Left ventricle myocardium superior (tissue), 1 donor: ENCODE data around the gene GALNT18. TPM values are rescaled to one million over a fixed set of nuclear protein-coding genes. Genes with fewer than 3 reads are reported as not detected.
A peak's percentile ranks its signal among the peaks of the same experiment; 100 is the strongest.

Source experiments
- ATAC-seq: fragments of 200-7000 bp; cut with Tn5 transposase; one replicate; pipeline ENCODE4 v1.9.1; 2020; ENCODE audit warnings: mild to moderate bottlenecking, moderate library complexity
- DNase-seq: peaks from one replicate; pipeline ENCODE4 v3.0.0-alpha.2; 2020
- intact Hi-C: fragments of 100-400 bp; cut with micrococcal nuclease; formaldehyde crosslinking; loops from one replicate; pipeline ENCODE4 v1.11.0; 2022
- total RNA-seq: library from RNA; stranded (reverse); fragmentation: NEBNext Ultra II Directional; extraction: Animal tissue kit (Norgen Biotek cat#: 25700); gene quantifications from one replicate; pipeline ENCODE4 v1.2.1, GENCODE V29; 2021
- donor health status: DM: no; HTN: yes; CAD: no; lungs with severe emphysema.

GALNT18 gene
- total RNA-seq, 1 donor from 2014 or later: 25.3 TPM

DNA sequence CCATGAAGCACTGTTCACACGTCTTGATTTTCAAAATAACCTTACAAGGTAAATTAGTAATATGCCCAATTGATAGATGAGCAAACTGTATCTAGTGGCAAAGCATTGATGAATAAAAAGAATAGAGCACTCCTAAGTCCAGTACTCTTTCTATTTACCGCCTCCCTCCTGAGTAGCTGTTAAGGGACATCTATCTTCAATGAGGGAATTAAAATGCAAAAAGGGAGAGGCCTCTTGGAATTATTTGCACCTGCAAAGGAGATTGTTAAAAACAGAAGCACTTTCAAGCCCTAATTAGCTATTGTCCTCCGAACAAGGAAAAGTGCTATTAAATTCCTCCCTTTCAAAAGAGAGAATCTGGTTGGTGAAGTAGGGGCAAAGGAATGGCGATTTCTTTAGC is 6.8 kb upstream of the GALNT18 start:
- intact Hi-C loops: no loop called here
- DNase-seq (no peak), ATAC-seq (no peak)

DNA sequence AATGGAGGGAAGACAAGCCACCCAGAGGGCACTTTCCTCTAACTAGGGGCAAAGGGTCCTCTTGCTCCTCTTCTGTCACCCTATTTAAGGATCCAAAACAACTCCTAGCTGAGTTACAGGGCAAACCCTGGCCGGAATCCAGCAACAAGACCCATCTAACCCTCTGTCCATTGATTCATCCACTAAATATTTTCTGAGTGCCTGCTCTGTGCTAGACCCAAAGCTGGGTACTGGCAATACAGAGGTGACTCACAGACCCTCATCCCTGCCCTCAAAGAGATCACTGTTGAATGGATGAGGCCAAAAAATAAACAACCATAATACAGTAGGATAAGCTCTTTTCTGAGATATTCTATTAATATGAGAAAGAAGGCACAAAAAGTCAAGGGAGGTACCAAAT is 4.3 kb upstream of the GALNT18 start:
- DNase-seq (no peak), ATAC-seq (no peak)
- intact Hi-C loops: no loop called here

DNA sequence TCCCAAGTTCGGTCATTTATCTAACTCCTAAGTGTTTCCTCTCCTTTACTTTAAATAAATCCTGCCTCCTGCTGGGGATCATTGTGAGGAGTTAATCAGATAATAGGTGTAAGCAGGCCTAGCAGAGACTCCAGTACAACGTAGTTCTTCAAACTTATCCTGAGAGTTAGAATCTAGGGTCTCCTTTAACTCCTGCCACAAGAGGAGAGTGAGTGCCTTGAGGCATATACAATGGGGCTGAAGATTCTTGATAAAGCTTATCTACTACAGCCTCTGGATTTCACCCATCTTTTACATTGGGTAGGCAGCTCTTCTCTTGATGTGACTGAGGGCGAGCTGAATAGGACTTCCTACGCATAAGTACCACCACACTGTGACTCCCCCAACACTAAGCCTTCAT is 3.1 kb upstream of the GALNT18 start:
- ATAC-seq: no peak
- intact Hi-C loops: no loop called here

DNA sequence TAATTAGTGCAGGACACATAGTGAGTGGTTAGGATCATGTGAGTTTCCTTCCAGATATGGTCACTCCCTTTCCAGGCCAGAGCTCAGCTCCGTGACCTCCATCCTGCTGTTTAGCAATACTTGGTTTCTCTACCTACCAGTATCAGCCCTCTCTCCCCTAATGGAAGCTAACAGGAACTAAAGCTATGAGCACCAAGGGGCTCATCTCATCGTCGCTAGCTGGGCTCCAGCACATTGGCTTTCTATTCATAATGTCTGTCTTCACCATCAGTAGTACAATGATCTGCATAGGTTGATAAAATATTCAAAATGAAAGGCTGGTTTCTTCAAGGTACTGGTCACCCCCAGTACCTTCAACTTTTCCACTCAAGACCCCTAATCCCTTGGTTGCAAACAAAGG is 2.4 kb upstream of the GALNT18 start:
- DNase-seq (no peak), ATAC-seq (no peak)
- intact Hi-C loops: no loop called here

More for the DNA sequence above, 3.1 kb upstream of the GALNT18 start:
- DNase-seq: no peak

DNA sequence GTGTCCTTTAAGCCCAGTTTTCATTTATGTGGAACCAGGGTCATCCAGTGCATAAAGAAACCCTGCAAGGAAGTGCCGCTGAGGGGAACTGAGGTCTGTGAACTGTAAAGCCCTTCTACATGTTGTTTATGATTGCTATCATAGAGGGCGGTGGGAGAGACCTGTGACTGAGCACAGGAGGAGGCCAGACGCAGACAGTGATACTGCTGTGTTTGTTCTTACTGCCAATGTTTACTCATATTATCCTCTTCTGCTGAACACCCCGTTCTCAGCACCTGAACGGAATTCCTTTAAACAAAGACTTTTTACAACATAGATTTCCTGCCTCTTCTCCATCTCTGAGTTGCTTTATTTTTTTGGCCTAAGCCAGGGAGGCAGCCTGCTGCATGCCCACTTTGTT is 967 bp upstream of the GALNT18 start:
- ATAC-seq (no peak), DNase-seq (no peak)

DNA sequence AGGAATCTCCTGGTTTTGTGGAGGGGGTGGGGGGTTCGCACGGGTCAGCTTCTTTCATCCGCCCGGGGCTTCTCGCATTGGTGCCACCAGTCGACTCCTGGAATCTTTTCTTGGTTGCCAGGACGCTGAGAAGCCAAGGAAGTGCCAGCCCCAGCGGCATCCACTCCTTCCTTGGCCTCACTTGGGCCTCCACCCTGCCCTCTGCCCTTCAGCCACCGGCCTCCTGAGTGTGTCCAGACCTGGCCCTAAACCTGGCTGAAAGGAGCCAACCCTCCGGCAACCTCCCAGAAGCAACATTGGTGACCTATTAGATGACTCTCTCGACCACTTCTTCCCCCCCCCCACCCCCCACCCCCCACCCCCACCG is 518 bp upstream of the GALNT18 start:
- DNase-seq (no peak), ATAC-seq (no peak)
- intact Hi-C loops: no loop called here

More for the DNA sequence above, 967 bp upstream of the GALNT18 start:
- intact Hi-C loops: no loop called here

DNA sequence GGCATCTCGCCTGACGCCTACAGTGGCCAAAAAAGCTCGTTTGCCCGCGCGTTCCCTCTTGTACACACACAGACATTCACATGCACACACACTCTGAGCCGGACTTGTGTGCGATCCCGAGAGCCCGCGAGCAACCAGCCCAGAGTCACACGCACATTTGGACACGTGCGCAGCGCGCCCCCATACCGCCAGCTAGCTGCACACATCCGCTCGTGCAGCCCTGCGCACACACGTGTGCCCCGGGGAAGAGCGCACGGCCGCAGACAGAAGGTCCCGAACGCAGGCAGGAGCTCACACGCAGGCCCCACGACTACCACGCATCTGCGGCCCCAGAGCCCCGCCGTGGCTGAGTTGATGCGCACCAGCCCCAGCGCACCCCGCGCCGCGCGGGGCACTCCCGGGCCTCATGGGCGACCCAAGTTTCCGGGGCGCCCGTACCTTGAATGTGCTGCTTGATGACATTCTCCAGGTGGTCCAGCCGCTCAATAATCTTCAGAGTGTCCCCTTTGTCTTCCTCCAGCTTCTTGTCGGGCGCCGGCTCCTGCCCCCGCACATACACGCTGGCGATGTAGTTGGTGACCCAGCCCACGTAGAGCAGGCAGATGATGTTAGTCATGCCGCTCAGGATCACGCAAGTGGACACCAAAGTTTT is 758 bp downstream of the GALNT18 start:
- DNase-seq (peak; percentile 71), ATAC-seq (peak; percentile 54)
- intact Hi-C loops: no loop called here

DNA sequence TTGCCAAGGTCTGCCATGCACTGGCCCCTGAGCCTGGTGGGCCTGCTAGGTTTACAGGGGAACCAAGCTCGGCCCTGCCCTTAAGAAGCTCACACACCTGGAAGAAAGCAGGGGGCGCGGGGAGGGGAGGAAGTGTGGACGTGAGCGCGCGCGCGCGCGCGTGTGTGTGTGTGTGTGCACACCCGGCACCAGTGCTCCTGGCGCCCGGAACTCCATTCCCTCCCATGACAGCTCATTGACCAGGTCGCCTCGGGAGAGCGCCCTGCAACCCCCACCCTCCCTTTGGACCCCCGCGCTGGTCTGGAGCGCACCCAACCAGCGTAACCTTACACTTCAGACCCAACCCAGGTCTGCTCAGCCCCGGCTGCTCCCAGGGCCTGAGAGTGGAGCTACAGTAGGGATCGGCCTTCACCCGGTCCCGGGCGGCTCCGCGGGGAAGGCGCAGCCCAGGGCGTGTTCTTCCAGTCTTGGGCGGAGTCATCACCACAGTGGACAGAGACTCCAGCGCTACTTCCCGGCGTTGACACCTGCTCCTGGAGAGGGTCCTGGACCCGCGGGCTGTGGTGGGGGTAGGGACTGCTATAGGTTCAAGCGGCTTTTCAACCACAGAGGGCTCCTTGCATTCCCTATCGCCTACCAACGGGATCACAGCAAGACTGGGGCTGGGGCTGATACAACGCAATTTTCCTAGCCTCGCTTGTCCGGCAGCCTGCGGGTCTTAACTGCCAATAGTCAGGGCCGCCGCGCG is 1.5 kb downstream of the GALNT18 start:
- ATAC-seq (peak; percentile 64), DNase-seq (peak; percentile 75)
- intact Hi-C loops: no loop called here

DNA sequence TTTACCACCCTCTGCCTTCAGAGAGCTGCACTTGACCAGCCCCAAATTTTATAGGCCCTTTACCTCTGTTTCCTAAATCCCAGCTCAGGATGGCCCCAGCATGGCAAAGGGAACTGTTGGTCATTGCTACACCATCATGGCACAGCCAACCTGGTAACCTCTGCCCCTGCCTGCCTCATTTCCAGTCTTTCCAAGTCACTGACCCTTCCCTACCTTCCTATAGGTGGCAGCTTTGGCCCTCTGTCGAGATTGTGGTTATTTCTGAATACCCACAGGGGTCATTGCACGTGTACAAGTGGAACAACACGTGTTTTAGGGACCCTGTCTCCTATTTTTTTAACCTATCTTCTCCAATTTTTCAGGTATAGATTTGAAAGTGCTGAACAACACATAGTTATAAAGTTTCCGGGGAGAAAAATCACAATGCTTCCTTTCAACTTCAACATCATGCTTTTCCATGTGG is 2.8 kb downstream of the GALNT18 start:
- intact Hi-C loops: loop anchor here (10.0 kb wide), 1 partner anchor 74 kb away; no protein-coding TSS in a partner anchor
- no peak for ATAC-seq
- no peak for DNase-seq

DNA sequence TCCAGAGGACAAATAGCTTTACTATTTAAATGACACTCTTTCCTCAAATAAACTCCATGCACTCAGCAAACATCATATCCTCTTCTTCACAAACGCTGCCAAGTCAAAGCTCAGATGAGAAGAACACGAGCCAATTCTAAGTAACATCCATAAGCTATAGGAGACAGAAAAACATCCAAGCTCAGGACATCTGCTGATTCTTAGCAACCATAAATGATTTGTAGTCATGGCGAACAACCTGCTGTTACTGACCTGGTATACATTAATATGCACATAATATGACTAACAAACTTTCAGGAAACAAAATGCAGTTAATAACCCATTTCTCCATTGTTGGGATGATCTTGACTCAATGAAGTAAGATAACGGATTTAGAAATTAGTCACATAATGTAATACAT is 6.7 kb downstream of the GALNT18 start:
- DNase-seq (no peak), ATAC-seq (no peak)
- intact Hi-C loops: loop anchor here (10.0 kb wide), 1 partner anchor 70 kb away; no protein-coding TSS in a partner anchor

DNA sequence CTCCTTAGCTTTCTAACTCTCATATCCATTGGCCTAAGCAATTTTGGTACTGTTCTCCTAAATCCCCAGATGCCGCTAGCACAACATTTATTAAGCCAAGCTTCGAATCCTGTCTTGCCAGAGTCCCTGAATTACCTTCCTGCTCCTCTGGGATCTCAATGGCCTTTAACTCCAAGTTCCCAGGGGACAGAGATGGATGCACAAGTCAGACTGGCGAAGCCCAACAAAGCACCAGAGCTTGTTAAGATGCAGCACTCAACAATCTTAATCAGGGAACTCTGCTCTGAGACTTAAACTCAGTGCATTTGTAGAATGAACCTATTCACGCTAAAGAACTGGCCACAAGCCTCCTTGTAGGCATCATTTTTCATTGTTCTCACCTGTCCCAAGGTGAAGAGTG is 9.4 kb downstream of the GALNT18 start:
- intact Hi-C loops: loop anchor here (10.0 kb wide), 1 partner anchor 68 kb away; no protein-coding TSS in a partner anchor
- DNase-seq (no peak), ATAC-seq (no peak)

DNA sequence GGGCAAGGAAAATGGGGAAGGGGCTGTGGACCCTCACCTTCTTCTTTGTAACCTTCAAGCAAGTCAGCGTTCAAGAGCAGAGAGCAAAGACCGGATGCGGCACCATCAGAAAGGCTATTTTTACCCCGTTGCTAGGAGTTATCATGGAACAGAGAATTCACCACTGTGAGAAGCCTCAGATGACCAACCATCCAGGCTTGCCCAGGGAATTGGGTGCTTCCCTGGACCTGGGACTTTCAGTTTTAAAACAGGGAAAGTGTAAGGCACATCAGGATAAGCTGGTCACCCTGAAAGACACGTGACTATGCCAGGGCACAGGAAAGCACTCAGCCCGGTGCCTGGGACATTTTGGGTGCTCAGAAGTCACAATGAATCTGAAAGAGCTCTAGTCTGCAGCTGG is 10.4 kb downstream of the GALNT18 start:
- intact Hi-C loops: loop anchor here (10.0 kb wide), 1 partner anchor 67 kb away; no protein-coding TSS in a partner anchor
- DNase-seq (peak; percentile 35), ATAC-seq (peak; percentile 89)

DNA sequence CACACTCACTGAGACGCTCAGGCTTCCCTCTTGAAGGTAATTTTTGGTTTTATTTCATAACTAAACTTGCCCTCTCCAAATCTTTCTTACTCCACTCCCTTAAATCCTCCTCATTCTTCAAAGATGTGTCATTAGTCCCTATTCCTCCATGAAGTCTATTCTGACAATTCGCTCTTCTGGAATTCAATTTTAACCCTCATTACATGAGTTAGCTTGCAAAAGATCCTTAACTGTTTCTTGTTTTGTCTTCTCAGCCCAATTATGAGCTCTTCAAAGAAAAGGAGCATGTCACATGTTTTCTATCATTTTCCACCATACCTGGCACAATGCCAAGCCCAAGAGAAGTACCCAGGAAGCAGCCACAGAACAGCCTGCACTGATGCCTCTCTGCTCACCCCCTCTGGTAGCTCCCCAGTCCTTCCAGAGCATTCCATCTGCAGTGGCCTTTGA is 13.0 kb downstream of the GALNT18 start:
- DNase-seq (no peak), ATAC-seq (no peak)
- intact Hi-C loops: no loop called here

DNA sequence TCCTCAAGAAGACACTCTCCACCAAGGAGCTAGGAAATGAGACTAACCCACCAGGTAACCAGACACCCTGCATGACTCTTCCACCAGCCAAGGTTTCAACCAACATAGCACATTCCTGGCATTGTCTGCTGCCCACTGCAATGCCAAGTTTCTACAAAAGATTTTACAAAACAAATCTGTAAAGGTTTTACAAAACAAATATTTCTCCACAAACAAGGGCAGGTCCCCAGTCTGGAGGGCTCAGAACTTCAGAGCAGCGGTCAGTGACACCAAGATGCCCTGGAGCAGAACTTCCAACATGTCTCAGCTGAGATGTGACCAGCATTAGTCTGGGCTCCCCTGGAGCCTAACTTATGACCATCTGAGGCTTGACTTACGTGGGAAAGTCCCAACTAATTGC is 14.0 kb downstream of the GALNT18 start:
- no peak for DNase-seq
- intact Hi-C loops: no loop called here
- ATAC-seq: no peak

DNA sequence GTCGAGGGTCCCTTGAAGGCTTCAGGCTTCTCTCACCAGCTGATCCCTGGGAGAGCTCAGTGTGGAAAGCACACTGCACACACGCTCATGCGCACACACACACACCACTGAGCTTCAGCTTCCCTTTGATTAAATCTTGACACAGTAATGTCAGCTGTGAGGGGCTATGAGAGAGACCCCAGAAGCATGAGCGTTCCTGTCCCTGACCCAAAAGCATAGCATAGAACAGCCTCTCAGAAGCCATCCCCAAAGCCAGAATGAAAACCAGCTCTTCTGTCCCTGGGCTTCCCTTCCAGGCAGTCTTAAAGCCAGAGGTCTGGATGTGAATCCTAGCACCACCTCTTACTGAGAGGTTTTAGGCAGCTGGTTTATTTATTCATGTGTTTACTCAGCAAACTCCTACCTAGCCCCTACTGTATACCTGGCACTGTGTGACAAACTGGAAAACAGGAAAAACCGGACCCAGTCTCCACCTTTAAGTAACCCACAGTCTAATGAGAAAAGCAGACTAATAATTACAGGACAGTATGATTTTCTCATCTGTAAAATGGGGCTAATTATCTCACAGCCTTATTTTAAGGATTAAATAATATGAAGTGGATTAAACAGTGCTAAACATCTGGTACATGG is 15.9 kb downstream of the GALNT18 start:
- DNase-seq (no peak), ATAC-seq (no peak)
- intact Hi-C loops: no loop called here

DNA sequence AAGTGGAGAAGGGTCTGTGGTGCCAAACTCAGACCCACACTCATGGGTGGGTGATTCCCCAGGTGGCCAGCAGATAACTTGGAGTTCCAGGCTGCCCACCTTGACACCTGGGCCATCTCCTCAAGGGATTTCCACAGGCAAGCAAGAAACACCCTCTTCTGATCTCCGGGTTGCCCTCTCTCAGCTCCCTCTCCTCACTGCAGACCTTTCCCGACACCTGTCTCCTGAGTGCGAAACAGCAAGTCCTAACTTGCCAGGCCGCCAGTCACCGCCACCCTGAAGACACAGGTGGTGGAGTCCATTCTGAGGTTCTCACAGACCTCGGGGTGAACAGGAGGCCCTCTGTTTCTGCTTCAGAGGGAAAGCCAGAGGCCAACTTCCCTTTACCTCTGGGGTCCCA is 16.6 kb downstream of the GALNT18 start:
- ATAC-seq: no peak
- intact Hi-C loops: no loop called here
- no peak for DNase-seq

DNA sequence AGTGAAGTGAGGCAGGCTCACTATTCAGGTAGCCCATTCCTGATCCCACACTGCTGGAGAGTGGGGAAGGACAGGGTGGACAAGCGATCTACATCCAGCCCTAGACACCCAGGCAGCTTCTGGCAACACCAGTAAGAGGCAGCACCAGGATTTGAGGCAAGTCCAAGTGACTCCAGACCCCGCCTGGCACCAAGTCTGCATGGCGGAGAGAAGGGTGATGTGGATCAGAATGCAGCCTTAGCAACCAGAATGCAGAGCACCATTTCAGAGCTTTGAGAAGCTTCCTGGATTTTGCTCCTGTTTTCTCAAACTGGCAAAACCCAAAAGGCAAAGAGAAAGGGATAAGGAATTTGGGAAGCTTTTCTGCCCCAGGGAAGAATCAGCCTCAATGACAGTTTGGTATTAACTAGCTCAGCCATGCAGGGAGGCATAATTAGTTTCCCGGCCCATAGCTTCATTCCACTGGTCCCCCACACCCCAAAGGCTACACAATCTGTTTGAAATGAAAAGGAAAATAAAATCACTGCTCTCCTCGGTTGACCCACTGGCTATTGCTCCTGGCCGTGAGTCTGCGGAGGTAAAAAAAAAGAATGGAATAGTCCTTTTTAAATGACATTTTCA is 17.3 kb downstream of the GALNT18 start:
- ATAC-seq: no peak
- intact Hi-C loops: no loop called here
- no peak for DNase-seq

DNA sequence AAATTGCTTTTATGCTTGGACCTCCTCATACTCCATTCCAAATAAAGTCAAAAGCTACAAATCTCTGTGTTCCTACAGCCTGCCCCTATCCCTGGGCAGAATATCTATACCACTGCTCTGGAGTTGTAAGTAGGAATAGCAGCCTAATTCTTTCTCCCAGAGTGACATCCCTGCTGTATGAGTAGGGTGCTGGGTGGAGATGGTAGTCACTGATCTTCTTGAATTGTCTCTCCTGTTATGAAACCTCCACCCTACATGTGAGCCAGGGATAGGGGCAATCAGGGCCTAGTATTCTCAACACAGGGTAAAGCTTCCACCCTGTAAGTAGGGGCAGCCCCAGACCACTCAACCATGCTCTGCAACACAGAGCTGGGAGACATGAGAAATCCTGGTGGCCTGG is 19.8 kb downstream of the GALNT18 start:
- intact Hi-C loops: no loop called here
- ATAC-seq (no peak), DNase-seq (no peak)

DNA sequence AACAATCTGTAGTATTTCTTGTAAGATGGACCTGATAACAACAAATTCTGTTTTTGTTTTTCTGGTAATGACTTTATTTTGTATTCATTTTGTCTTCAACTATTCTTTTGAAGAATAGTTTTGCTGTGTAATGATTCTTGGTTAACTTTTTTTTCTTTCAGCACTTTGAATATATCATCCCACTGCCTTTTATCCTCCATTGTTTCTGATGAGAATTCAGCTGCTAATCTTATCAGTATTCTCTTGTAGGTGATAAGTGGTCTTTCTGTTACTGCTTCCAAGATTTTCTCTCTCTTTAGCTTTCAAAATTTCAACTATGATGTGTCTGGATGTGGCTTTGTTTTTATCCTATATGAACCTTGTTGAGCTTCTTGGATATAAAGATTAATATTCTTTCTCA is 21.5 kb downstream of the GALNT18 start:
- intact Hi-C loops: no loop called here
- no peak for ATAC-seq
- no peak for DNase-seq

DNA sequence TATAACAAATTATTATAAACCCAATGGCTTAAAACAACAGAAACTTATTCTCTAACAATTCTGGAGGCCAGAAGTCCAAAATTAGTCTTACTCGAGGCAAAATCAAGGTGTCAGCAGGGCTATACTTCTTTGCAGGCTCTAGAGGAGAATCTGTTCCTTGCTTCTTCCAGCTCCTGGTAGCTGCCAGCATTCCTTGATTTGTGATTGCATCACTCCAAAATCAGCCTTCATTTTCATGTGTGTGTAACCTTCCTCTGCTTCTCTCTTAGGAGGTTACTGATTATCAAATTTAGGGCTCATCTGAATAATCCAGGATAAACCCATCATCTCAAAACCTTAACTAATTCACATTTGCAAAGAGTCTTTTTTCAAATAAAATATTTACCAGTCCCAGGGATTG is 23.6 kb downstream of the GALNT18 start:
- intact Hi-C loops: no loop called here
- no peak for ATAC-seq
- no peak for DNase-seq
